ENCODE data around the gene TMEM245.

- no peak for TF ChIP-seq POLR2A (IDR thresholded peaks at IDR 0.05)
- no peak for TF ChIP-seq CTCF (IDR thresholded peaks at IDR 0.05)
Observed at GRCh38 chr9:108972186-108972585, 147.6 kb downstream of the TMEM245 start.
